ENCODE data around the gene KLHL10.

- no peak for TF ChIP-seq POLR2A (IDR thresholded peaks at IDR 0.05)
- TF ChIP-seq, protein P1, sequence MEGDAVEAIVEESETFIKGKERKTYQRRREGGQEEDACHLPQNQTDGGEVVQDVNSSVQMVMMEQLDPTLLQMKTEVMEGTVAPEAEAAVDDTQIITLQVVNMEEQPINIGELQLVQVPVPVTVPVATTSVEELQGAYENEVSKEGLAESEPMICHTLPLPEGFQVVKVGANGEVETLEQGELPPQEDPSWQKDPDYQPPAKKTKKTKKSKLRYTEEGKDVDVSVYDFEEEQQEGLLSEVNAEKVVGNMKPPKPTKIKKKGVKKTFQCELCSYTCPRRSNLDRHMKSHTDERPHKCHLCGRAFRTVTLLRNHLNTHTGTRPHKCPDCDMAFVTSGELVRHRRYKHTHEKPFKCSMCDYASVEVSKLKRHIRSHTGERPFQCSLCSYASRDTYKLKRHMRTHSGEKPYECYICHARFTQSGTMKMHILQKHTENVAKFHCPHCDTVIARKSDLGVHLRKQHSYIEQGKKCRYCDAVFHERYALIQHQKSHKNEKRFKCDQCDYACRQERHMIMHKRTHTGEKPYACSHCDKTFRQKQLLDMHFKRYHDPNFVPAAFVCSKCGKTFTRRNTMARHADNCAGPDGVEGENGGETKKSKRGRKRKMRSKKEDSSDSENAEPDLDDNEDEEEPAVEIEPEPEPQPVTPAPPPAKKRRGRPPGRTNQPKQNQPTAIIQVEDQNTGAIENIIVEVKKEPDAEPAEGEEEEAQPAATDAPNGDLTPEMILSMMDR (IDR thresholded peaks at IDR 0.05 in 8 of 11, conservative IDR thresholded peaks at IDR 0.05 in 3 of 11): no peak
Measured at GRCh38 chr17:41882756-41883155, 45.1 kb downstream of the KLHL10 start.
